ENCODE measurements around the gene BRIX1.

BRIX1 gene

GRCh38 chr5:34927785-34928184 lies 12.3 kb downstream of the BRIX1 start:
- TF ChIP-seq EZH2 (IDR thresholded peaks at IDR 0.05; ENCODE audit: borderline replicate concordance, low read depth, low read length, severe bottlenecking): no peak
- TF ChIP-seq, protein P1, sequence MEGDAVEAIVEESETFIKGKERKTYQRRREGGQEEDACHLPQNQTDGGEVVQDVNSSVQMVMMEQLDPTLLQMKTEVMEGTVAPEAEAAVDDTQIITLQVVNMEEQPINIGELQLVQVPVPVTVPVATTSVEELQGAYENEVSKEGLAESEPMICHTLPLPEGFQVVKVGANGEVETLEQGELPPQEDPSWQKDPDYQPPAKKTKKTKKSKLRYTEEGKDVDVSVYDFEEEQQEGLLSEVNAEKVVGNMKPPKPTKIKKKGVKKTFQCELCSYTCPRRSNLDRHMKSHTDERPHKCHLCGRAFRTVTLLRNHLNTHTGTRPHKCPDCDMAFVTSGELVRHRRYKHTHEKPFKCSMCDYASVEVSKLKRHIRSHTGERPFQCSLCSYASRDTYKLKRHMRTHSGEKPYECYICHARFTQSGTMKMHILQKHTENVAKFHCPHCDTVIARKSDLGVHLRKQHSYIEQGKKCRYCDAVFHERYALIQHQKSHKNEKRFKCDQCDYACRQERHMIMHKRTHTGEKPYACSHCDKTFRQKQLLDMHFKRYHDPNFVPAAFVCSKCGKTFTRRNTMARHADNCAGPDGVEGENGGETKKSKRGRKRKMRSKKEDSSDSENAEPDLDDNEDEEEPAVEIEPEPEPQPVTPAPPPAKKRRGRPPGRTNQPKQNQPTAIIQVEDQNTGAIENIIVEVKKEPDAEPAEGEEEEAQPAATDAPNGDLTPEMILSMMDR (IDR thresholded peaks at IDR 0.05; ENCODE audit: borderline replicate concordance, extremely low read depth, low read length, poor library complexity, severe bottlenecking): no peak
- Histone ChIP-seq H3K36me3 (ENCODE audit: insufficient read depth, low read length) (peaks cover 50% of the 10 kb centered on the region), H3K4me3 (ENCODE audit: low read depth in 1 of 2, low read length in 2 of 2) (no peak overlapping the region), H3K27ac (ENCODE audit: low read length) (no peak overlapping the region), H3K9me3 (ENCODE audit: insufficient read depth, low read length, severe bottlenecking) (no peaks in the 10 kb centered on the region), H3K79me2 (ENCODE audit: insufficient read depth, low read length) (peaks cover 38% of the 10 kb centered on the region), H3K4me1 (ENCODE audit: insufficient read depth, low read length) (peaks cover 32% of the 10 kb centered on the region), H3K9ac (ENCODE audit: low read depth, low read length) (no peak overlapping the region), H4K20me1 (ENCODE audit: insufficient read depth, low read length) (peaks cover 11% of the 10 kb centered on the region; the same call in 1 of the 2 replicates), H3K27me3 (ENCODE audit: insufficient read depth, low read length, poor library complexity) (no peaks in the 10 kb centered on the region), H2AFZ (ENCODE audit: low read depth, low read length) (no peak overlapping the region), H3K4me2 (ENCODE audit: insufficient read depth, low read length) (no peak overlapping the region)
- DNase-seq (no peak), ATAC-seq (ENCODE audit: insufficient read depth, low read depth) (no peak)

DNA sequence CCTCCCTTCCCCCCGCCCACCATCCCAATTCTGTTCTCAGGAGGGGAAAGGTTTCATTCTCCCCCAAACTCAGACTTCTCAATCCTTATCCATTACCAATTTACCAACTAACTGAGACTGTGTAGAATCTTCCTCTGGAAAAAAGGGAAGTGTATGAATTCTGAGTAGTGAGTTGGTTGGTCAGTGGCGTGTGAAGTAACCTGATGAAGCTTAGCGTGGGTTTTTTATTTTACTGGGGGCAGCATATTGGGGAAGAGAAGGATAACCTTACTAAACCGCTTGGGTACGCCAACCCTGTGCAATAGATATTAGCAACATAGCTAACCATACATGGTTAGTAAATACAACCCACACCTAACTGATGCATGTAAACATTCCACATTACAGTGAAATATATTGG lies 12.8 kb downstream of the BRIX1 start:
- Histone ChIP-seq H3K36me3 (ENCODE audit: insufficient read depth, low read length) (peaks cover 46% of the 10 kb centered on the region), H3K9me3 (ENCODE audit: insufficient read depth, low read length, severe bottlenecking) (no peaks in the 10 kb centered on the region), H3K4me1 (ENCODE audit: insufficient read depth, low read length) (peaks cover 34% of the 10 kb centered on the region), H3K9ac (ENCODE audit: low read depth, low read length) (no peak overlapping the region; the same call in 1 of the 2 replicates), H3K27ac (ENCODE audit: low read length) (no peak overlapping the region), H3K4me2 (ENCODE audit: insufficient read depth, low read length) (peak overlapping the region; percentile 93), H2AFZ (ENCODE audit: low read depth, low read length) (no peak overlapping the region; the same call in 1 of the 2 replicates), H3K27me3 (ENCODE audit: insufficient read depth, low read length, poor library complexity) (no peaks in the 10 kb centered on the region), H3K4me3 (ENCODE audit: low read depth in 1 of 2, low read length in 2 of 2) (peak overlapping the region in 1 of 2 experiments; percentile 76; a peak in 1 of 4 replicates), H3K79me2 (ENCODE audit: insufficient read depth, low read length) (peaks cover 39% of the 10 kb centered on the region), H4K20me1 (ENCODE audit: insufficient read depth, low read length) (peaks cover 12% of the 10 kb centered on the region; the same call in 1 of the 2 replicates)
- DNase-seq (no peak), ATAC-seq (ENCODE audit: insufficient read depth, low read depth) (no peak)
- TF ChIP-seq, protein P1 (IDR thresholded peaks at IDR 0.05; ENCODE audit: borderline replicate concordance, extremely low read depth, low read length, poor library complexity, severe bottlenecking): no peak
- TF ChIP-seq EZH2 (IDR thresholded peaks at IDR 0.05; ENCODE audit: borderline replicate concordance, low read depth, low read length, severe bottlenecking): no peak

DNA sequence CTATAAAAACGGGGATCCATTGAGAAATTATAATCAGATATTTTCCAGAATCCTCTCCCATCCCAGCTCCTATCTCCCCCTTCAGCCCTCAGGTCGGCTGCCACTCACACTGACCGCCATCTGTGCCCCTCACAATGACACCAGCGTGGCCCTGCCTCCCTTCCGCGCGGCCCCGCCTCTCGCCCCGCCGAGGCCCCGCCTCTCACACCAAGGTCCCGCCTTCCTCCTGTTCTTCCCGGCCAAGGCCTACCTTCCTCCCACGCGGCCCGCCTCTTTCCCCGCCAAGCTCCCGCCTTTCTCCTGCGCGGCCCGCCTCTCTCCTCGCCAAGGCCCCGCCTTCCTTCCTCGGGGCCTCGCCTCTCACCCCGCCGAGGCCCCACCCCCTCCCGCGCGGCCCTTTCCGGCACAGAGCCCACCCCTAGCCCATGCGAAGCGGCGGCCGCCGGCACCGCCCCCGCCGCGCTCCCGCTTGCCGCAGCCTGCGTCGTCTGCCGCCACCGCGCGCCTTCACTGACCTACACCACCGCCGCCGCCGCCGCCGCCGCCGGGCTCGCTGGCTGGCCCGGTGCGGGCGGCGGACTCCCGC lies 13.7 kb downstream of the BRIX1 start, which contains the start of gene DNAJC21:
Gene DNAJC21, plus strand, starts transcription at position 426 of the 586 bp plus-strand sequence. CDS start 261 bp downstream, outside the sequence.
- Histone ChIP-seq H3K36me3 (ENCODE audit: insufficient read depth, low read length) (peaks cover 44% of the 10 kb centered on the region), H3K9ac (ENCODE audit: low read depth, low read length) (peak within 1 kb of the TSS; percentile 80), H3K4me1 (ENCODE audit: insufficient read depth, low read length) (peaks cover 37% of the 10 kb centered on the region), H3K4me2 (ENCODE audit: insufficient read depth, low read length) (peak within 1 kb of the TSS; percentile 93), H2AFZ (ENCODE audit: low read depth, low read length) (peak within 1 kb of the TSS; percentile 83), H3K27me3 (ENCODE audit: insufficient read depth, low read length, poor library complexity) (no peaks in the 10 kb centered on the region), H4K20me1 (ENCODE audit: insufficient read depth, low read length) (peaks cover 18% of the 10 kb centered on the region; the same call in 1 of the 2 replicates), H3K4me3 (ENCODE audit: low read depth in 1 of 2, low read length in 2 of 2) (peak within 1 kb of the TSS; percentile 72 to 76), H3K79me2 (ENCODE audit: insufficient read depth, low read length) (peaks cover 45% of the 10 kb centered on the region), H3K9me3 (ENCODE audit: insufficient read depth, low read length, severe bottlenecking) (no peaks in the 10 kb centered on the region), H3K27ac (ENCODE audit: low read length) (peak within 1 kb of the TSS; percentile 67)
- DNase-seq (peak; percentile 98), ATAC-seq (ENCODE audit: insufficient read depth, low read depth) (peak; percentile 93)
- TF ChIP-seq EZH2 (IDR thresholded peaks at IDR 0.05; ENCODE audit: borderline replicate concordance, low read depth, low read length, severe bottlenecking): no peak
- TF ChIP-seq, protein P1 (IDR thresholded peaks at IDR 0.05; ENCODE audit: borderline replicate concordance, extremely low read depth, low read length, poor library complexity, severe bottlenecking): no peak

Data from DND-41 (cell line).